NCI-H748 treated with DMSO at 0.1 percent for 48 hours (cell line): ENCODE results near the gene HKDC1.
"Not testable (repeated sequence)": the region's sequence is repeated elsewhere in the genome, so short reads cannot be mapped to it uniquely, and the experiment has no call there.

Experiments
- DNase-seq: peaks from one replicate; lab custom pipeline; 2025; lab: John Stamatoyannopoulos, UW

The HKDC1 gene

DNA sequence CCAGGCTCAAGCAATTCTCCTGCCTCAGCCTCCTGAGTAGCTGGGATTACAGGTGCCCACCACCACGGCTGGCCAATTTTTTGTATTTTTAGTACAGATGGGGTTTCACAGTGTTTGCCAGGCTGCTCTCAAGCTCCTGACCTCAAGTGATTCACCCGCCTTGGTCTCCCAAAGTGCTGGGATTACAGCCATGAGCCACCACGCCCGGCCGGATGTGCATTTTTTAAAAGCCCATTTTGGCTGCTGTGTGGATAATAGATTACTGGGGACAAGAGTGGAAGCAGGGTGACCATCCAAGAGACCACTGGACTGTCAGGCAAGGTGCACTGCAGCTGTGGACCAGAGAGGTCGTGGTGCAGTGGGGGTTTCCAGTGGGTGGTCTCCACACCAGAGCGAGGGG lies 21.4 kb downstream of the HKDC1 start:
- no peak for DNase-seq

DNA sequence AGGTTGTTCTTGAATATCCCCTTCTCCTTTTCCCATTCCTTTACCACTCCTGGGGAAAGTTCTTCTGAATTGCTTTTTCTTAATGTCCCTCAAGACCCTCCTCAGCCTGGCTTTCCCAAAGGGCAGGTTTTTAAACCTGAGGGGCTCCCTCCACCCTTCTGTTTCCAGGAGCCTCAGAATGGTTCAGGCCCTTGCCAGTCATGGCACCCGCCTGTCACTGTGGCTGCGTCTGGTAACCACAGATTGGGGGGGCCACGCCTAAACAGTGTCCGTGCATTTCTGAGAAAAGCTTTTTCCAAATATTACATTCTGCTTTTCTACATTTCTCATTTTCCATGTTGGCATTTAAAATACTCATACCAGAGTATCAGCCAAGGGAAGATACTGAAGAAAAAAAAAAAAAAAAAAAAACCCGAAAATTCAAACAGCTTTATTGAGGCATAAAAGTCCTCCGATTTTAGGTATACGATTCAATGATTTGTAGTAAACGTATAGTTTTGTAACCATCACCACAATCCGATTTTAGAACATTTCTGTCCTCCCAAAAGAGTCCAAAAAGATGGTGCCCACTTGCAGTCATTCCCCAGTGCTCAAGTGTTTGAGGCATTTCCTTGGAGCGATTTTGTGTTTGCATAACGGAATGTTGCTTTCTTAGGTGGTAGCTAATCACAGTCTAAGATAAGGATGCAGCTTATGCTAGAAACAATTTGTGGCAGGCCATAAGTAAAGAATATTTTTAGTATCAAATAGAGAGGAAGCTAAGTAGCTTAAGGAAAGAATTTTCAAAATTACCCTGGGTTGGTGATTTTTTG lies 22.1 kb downstream of the HKDC1 start:
- no peak for DNase-seq

DNA sequence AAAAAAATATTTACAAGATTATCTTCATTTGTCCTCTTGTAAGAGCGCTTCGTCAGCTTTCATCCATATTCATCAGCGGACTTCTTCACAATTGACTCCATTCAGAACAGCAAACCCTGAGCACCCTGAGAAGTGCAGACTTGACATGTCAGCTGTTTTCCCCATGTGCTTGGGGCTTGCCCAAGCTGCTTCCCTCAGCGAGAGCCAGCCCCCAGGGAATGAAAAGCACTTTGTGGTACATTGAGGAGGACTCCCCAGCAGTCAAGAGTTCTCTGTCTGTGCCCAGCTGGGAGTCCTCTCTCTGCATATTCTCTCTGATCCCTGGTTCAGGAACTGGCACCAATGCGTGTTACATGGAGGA lies 22.7 kb downstream of the HKDC1 start:
- DNase-seq: no peak

DNA sequence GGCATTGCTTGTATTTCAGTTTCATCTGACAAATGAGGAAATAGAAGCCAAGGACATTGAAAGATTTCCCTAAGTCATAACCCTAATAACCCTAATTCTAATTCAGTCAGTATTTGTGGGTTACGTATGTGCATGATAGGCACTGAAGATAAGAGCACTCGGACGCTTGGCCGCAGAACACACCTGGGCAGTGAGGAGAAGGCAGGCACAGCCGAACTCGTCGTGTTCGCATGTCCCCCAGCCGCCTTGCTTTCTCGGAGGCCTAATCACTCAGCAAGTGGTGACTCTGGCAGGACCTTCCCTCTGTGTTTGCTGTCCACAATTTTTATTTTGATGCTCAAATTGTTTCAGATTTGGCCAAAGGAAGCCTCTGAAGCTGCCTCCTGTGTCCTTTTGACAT lies 23.7 kb downstream of the HKDC1 start:
- no peak for DNase-seq

DNA sequence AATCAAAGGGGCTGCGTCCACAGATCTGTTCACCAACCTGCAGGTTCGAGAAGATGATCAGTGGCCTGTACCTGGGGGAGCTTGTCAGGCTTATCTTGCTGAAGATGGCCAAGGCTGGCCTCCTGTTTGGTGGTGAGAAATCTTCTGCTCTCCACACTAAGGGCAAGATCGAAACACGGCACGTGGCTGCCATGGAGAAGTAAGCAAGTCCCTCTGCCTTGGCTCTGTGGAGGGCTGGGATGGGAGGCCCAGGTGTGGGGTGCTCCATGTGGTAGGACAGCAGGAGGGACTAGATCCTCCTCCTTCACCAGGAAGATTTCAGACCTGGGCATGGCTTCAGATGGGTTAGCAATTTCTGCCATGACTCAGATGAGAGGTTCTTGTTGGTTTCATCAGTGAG lies 25.9 kb downstream of the HKDC1 start:
- no peak for DNase-seq

DNA sequence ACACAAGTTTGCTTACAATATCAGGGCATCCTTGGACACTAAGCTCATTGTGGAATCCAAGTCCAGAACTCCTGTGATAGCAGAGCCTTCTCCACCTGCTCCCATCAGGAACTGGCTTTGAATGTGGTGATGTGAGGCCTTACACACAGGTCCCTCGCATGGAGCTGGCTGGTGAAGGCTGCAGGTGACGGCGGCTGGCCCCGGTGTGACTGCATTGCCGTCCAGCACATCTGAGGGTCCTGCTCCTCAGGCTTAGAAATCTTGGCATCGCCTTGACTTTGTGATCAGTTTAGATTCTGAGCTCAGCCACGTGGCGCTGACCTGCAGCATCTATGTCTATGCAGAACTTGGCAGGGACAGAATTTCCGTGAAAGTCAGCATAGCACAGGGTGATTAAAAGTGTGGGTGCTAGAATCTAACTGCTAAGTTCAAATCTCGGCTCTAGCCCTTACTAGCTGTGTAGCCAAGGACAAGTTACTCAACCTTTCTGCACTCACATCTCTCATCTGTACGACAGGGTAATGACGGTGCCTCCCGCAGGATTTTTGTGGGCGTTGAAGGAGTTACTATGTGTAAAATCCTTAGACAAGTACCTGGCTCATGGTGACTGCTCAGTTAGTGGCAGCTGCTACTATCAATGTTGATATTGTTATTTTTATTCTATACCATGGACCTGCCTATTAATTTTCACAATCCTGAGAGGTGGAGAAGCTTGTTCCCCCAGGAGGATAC lies 26.6 kb downstream of the HKDC1 start:
- no peak for DNase-seq

DNA sequence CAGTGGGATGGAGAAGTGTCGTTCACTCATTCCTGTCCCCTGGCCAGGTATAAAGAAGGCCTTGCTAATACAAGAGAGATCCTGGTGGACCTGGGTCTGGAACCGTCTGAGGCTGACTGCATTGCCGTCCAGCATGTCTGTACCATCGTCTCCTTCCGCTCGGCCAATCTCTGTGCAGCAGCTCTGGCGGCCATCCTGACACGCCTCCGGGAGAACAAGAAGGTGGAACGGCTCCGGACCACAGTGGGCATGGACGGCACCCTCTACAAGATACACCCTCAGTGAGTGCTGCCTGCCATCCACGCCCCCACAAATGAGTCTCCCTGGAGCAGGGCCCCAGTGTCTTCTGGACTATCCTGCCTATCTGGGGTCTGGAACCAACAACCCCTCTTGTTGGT lies 27.2 kb downstream of the HKDC1 start:
- no peak for DNase-seq

DNA sequence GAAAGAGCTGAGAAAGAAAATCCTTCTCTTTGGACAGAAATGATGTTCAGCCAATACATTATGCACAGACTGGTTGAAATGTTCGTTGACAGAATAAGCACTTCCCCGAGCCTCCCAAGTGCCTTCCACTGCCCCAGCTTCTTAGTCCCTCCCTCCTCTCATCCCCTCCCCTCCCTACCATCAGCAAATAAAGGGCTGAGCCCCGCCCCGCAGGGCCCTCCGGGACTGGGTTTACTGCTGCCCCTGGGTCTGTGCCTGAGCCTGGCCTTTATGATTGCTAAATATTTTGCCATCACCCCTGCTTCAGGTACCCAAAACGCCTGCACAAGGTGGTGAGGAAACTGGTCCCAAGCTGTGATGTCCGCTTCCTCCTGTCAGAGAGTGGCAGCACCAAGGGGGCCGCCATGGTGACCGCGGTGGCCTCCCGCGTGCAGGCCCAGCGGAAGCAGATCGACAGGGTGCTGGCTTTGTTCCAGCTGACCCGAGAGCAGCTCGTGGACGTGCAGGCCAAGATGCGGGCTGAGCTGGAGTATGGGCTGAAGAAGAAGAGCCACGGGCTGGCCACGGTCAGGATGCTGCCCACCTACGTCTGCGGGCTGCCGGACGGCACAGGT lies 28.1 kb downstream of the HKDC1 start:
- DNase-seq: no peak

DNA sequence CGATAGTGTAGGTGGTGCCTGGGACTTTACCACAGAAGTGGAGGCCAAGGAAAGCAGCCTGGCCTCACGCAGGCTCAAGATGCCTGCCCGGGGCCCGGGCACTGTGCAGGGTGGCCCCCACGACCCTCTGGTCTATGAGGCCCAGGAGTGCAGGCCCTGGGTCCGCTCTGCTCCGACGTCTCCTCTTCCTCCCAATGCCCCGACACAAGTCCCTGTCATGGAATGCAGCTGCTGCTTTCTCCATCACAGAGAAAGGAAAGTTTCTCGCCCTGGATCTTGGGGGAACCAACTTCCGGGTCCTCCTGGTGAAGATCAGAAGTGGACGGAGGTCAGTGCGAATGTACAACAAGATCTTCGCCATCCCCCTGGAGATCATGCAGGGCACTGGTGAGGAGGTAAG lies 29.9 kb downstream of the HKDC1 start:
- no peak for DNase-seq

DNA sequence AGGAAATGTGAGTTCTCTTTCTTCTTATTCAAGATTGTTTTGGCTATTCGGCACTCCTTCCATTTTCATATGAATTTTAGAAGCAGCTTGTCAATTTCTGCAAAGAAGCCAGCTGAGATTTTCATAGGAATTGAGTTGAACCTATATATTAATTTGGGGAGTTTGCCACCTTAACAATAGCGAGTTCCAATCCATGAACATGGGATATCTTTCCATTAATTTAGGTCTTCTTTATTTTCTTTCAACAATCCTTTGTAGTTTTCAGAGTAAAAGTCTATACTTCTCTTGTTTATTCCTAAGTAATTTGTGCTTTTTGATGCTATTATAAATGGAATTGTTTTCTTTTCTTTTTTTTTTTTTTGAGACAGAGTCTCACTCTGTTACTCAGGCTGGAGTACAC lies 31.3 kb downstream of the HKDC1 start:
- not testable (repeated sequence) for DNase-seq

DNA sequence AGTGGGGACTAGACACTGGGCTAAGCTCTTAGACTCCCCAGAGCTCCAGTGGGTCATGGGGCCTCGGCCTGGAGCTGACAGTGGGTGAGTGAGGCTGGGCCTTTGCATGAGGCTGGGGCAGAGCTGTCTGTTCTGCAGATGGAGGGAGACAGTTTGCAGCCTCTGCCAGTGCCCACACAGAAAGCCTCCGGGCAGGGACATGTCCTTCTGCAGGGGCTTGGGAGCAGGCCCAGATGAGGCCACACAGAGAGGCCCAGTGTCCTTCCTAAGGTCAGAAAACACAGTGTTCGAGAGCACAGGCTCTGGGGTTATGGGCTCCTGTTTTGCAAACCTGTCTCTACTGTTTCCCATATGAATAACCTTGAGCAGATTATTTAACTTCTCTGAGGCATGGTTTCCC lies 33.0 kb downstream of the HKDC1 start:
- DNase-seq: no peak

DNA sequence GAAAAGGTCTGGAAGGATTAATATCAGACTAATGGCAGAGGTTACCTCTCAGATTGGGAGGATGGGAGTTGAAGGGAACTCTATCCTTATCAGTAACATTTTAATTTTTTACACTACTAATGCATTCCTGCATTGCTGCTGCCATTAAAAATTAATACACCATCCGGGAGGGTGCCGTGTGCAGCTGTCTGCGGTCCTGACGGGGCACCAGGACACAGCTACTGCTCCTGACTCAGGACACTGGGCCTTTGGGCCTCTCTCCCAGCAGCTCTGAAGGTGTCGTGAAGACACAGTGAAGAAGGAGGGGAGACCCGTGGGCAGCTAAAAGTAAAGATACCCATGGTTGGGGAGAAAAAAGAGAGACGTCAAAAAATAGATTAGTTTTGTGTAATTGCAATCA lies 34.7 kb downstream of the HKDC1 start:
- no peak for DNase-seq

DNA sequence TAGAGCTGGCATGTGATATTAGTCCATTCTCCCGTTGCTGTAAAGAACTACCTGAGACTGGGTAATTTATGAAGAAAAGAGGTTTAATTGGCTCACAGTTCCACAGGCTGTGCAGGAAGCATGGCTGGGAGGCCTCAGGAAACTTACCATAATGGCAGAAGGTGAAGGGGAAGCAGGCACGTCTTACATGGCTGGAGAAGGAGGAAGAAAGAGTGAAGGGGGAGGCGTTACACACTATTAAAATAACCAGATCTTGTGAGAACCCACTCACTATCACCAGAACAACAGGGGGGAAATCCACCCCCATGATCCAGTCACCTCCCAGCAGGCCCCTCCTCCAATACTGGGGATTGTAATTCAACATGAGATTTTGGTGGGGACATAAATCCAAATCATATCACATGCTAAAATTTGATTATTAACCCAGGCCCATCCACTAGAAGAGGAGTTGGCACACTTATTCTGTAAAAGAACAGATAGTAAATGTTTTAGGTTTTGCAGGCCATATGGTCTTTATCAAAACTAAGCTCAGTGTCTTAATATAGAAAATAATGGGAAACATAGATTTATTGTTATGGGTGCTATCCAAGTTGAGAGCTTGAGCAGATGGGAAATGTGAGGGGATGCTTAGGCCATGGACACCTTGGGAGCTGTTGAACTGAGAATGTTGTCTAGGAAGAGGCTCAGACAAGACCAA lies 39.6 kb downstream of the HKDC1 start:
- DNase-seq: no peak

DNA sequence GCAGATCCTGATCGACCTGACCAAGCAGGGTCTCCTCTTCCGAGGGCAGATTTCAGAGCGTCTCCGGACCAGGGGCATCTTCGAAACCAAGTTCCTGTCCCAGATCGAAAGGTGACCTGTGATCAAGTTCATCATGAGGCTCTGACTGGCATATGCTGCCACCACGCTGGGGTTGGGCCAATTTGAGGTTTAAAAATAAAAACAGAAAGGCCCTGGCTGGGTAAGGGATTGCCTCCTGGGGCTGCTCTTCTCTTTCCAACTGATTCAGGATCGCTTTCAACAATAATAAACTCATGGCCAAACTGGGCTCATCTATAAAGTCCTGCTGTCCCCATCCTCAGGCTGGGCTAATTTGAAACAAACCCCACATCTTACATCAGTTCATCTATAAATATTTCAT lies 41.1 kb downstream of the HKDC1 start:
- no peak for DNase-seq

DNA sequence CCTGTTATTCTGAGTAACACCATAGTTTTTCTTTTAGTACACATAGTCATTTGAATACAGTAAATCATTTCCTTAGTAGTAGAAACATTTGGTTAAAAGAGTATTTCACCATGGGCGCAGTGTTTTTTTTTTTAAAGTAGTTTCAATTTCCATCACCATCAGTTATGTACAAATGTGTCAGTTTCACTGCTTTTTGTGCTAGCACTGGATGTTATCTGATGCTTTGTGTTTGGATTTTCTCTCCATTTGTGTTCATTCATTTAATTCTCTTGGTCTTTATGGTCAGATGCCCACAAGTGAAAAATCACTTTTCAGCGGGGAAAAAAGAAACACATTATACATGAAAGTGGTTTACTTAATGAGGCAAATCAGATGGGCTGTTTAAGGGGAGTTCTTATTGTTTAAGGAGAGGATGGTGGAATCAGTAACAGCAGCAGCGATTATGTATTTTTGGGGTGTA lies 42.2 kb downstream of the HKDC1 start:
- no peak for DNase-seq

DNA sequence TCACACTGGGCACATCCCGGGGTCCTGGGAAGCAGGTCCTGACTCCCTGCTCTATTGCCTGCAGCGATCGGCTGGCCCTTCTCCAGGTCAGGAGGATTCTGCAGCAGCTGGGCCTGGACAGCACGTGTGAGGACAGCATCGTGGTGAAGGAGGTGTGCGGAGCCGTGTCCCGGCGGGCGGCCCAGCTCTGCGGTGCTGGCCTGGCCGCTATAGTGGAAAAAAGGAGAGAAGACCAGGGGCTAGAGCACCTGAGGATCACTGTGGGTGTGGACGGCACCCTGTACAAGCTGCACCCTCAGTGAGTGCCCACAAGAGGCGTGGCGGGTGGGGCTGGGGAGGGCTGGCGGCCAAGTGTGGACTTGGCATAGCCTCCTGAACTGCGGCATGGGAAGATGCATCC lies 45.4 kb downstream of the HKDC1 start:
- DNase-seq: no peak

DNA sequence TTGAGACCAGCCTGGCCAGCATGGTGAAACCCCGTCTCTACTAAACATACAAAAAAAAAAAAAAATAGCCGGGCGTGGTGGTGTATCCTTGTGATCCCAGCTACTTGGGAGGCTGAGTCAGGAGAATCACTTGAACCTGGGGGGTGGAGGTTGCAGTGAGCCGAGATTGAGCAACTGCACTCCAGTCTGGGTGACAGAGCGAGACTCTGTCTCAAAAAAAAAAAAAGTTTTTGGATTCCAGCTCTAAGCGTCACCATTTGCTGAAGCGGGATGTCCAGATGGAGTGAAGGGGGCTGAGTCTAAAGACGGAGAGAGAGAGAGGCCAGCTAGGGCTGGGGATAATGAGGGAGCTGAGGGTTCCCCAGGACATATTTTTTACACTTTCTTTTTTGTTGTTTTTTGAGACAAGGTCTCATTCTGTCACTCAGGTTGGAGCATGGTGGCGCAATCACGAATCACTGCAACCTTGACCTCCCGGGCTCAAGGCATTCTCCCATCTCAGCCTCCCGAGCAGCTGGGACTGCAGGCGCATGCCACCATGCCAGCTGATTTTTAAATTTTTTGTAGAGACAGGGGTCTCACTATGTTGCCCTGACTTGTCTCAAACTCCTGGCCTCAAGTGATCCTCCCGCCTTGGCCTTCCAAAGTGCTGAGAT lies 48.8 kb downstream of the HKDC1 start:
- no peak for DNase-seq

DNA sequence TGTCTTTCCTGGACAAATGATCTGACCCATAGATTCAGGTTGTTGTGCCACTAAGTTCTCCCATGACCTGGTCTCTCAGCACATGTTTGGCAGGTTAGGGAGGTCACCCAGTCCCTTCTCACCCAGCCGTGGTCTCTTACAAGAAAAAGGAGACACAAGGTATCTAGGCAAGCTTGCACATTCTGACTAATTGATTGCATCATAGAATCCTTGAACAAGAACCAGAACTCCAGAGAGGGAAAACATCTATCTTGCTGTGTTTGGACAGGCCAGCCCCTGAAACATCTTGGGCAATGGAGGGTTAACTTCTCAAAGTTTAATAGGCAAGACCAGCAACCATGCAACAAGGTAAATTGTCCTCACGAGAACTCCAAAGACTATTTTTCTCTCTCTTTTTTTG lies 49.6 kb downstream of the HKDC1 start:
- no peak for DNase-seq

DNA sequence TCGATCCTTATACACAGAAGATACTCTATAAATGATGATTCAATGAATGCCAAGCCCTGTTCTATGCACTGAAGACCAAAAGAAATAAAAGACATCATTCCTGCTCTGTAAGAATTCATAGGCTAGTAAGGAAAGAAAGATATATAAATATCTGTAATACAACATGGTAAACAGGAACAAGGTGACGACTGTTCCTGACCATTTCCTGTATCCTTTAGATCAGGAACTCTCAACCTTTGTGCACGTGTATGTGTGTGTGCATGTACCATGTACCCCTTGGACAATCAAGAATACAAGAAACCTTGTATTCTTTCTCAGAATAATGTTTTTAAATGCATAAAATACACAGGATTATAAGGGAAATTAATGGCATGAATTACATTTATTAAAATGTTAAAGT lies 50.9 kb downstream of the HKDC1 start:
- no peak for DNase-seq

DNA sequence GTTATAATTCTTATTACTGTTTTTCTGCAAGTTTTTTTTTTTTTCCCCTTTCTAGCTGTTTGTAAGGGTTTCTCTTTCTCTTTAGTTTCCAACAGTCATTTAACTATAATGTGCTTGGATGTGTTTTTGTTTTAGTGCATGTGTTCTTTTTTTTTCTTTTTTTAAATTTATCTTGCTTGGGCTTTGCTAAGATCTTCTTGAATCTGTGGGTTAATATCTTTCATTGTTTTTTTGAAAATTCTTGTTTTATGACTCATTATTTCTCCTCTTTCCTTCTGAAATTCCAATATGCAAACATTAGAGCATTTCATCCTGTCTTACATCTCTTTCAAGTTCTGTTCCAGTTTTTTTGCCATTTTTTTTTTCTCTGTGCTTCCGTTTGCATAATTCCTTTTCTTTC lies 52.5 kb downstream of the HKDC1 start:
- no peak for DNase-seq

DNA sequence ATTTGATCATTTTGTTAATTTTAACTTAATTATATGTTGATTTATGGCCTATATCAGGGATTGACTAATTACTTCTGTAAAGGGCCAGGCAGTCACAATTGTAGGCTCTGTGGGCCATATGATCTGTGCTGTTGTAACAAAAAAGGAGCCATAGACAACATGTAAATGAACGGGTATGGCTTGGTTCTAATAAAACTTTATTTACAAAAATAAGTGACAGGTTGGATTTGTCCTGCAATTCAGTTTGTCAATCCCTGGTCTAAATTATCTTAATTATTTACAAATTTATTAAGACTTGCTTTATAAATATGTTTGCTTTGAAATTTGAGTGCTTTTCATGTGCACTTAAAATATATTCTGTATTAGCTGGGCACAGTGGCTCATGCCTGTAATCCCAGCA lies 55.3 kb downstream of the HKDC1 start:
- no peak for DNase-seq

DNA sequence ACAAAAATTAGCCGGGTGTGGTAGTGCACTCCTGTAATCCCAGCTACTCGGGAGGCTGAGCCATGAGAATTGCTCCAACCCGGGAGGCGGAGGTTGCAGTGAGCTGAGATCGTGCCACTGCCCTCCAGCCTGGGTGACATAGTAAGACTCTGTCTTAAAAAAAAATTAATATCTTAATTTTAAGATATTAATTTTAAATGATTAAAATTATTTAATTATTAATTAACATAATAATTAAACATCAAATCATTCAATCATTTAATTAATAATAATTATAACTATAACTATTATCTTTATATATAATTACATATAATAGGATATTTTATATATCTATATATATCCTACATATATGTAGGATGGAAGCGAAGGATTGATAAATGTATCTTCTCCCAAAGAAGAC lies 56.4 kb downstream of the HKDC1 start:
- DNase-seq: no peak
